Endothelial cell of umbilical vein (primary cell): Measurements from ENCODE around the gene C14orf180. TPM values are rescaled to one million over a fixed set of nuclear protein-coding genes. Genes with fewer than 3 reads are reported as not detected.

ENCODE experiments used
- BruUV-seq: library from RNA; stranded (reverse); fragments of 400-500 nt; replicated peaks from 2 replicates; lab custom pipeline; 2021; lab: Mats Ljungman, UMichigan
- CTCF ChIA-PET: fragments of 300-600, 350-600 bp; sonication (Branson Sonifier 250); formaldehyde crosslinking; loops from one replicate; lab custom pipeline; 2021; ENCODE audit warnings: antibody characterized with exemption, inconsistent platforms; lab: Charles Lee
- POLR2A ChIA-PET: fragments of 300-600, 350-600 bp; sonication (Branson Sonifier 250); formaldehyde crosslinking; loops from one replicate; lab custom pipeline; 2021; ENCODE audit warnings: antibody characterized with exemption, inconsistent platforms; lab: Charles Lee
- DNase-seq: peaks from one replicate; pipeline ENCODE4 v3.0.0-alpha.2; 2011; ENCODE audit warnings: low read depth, low spot score
- FAIRE-seq: peaks from 2 replicates; lab custom pipeline; 2011; peaks lifted over from hg19 to GRCh38; lab: Jason Lieb, UNC
- H2AFZ ChIP-seq: 2 replicates; pipeline ENCODE4 v1.6.0; 2012; ENCODE audit warnings: low read depth, low read length, control low read depth, inconsistent platforms
- H3K27ac ChIP-seq: 2 replicates; pipeline ENCODE4 v1.5.1; 2011; ENCODE audit warnings: low read depth, mild to moderate bottlenecking, control low read depth, low read length, moderate library complexity; ENCODE audit not compliant: insufficient read depth
- H3K27me3 ChIP-seq, 2 experiments: 2 replicates each; pipeline versions ENCODE4 v1.6.0 to v1.6.1; 2011; ENCODE audit warnings: low read length in 2 of 2, mixed read lengths in 1 of 2; ENCODE audit not compliant: control insufficient read depth in 2 of 2, insufficient read depth in 2 of 2
- H3K36me3 ChIP-seq, 2 experiments: 2 replicates in 1 of 2; 3 replicates in 1 of 2; pipeline ENCODE4 v1.5.1; 2011; ENCODE audit warnings: low read length in 2 of 2, mild to moderate bottlenecking in 1 of 2, moderate library complexity in 1 of 2; ENCODE audit not compliant: control insufficient read depth in 2 of 2, insufficient read depth in 2 of 2; ENCODE audit errors: extremely low read depth in 1 of 2
- H3K4me1 ChIP-seq: 3 replicates; pipeline ENCODE4 v1.5.1; 2011; ENCODE audit warnings: mild to moderate bottlenecking, low read length; ENCODE audit not compliant: control insufficient read depth, insufficient read depth; ENCODE audit errors: extremely low read depth
- H3K4me2 ChIP-seq: 2 replicates; pipeline ENCODE4 v1.6.1; 2011; ENCODE audit warnings: low read length, control low read depth, mixed read lengths; ENCODE audit not compliant: insufficient read depth
- H3K4me3 ChIP-seq, 3 experiments: fragments of 200-600 bp in 1 of 3; sonication (generic), shearing (Covaris generic) in 1 of 3; replicated peaks in 1 of 3; 2 replicates each; pipeline ENCODE4 v1.5.1; 2011 to 2016; ENCODE audit warnings: control low read depth in 3 of 3, low read length in 3 of 3, mild to moderate bottlenecking in 2 of 3, inconsistent platforms in 1 of 3, low read depth in 1 of 3, moderate library complexity in 1 of 3; ENCODE audit not compliant: insufficient read depth in 1 of 3
- H3K79me2 ChIP-seq: 2 replicates; pipeline ENCODE4 v1.6.0; 2012; ENCODE audit warnings: low read length, inconsistent platforms; ENCODE audit not compliant: control insufficient read depth, insufficient read depth
- H3K9ac ChIP-seq: replicated peaks from 2 replicates; pipeline ENCODE3; 2011; ENCODE audit warnings: low read length, control low read depth; ENCODE audit not compliant: insufficient read depth; ENCODE audit errors: extremely low read depth
- H3K9me1 ChIP-seq: replicated peaks from 3 replicates; pipeline ENCODE4 v1.6.0; 2011; ENCODE audit warnings: mild to moderate bottlenecking, low read length; ENCODE audit not compliant: control insufficient read depth, insufficient read depth; ENCODE audit errors: extremely low read depth
- H3K9me3 ChIP-seq: replicated peaks from 2 replicates; pipeline ENCODE4 v1.5.1; 2012; ENCODE audit warnings: low read length, inconsistent platforms; ENCODE audit not compliant: control insufficient read depth, insufficient read depth
- H4K20me1 ChIP-seq: replicated peaks from 2 replicates; pipeline ENCODE3; 2011; ENCODE audit warnings: mild to moderate bottlenecking, low read length; ENCODE audit not compliant: control insufficient read depth, insufficient read depth; ENCODE audit errors: extremely low read depth
- EZH2 ChIP-seq: IDR thresholded peaks from 2 replicates; pipeline ENCODE4 v1.6.1; 2012; ENCODE audit warnings: borderline replicate concordance, low read depth, mild to moderate bottlenecking, moderate library complexity, low read length, inconsistent platforms; ENCODE audit not compliant: severe bottlenecking
- FOS ChIP-seq: IDR thresholded peaks from 2 replicates; pipeline ENCODE4 v1.6.1; 2011; ENCODE audit warnings: mild to moderate bottlenecking, low read length, moderate library complexity, borderline replicate concordance; ENCODE audit not compliant: insufficient read depth
- GATA2 ChIP-seq: IDR thresholded peaks from 2 replicates; pipeline ENCODE4 v1.7.0; 2011; ENCODE audit warnings: low read depth, mild to moderate bottlenecking, moderate library complexity, mixed read lengths, low read length; ENCODE audit not compliant: insufficient read length, insufficient read depth
- JUN ChIP-seq: IDR thresholded peaks from 2 replicates; pipeline ENCODE4 v1.6.1; 2011; ENCODE audit warnings: borderline replicate concordance, low read depth; ENCODE audit not compliant: insufficient read length, insufficient read depth
- MYC ChIP-seq: IDR thresholded peaks from one replicate; pipeline ENCODE4 v1.6.1; 2011; ENCODE audit warnings: mild to moderate bottlenecking, low read depth, low read length
- POLR2A ChIP-seq: IDR thresholded peaks from 2 replicates; pipeline ENCODE4 v1.6.1; 2012; ENCODE audit warnings: low read depth, mild to moderate bottlenecking, control low read depth, low read length
- POLR2AphosphoS5 ChIP-seq: IDR thresholded peaks from 2 replicates; pipeline ENCODE4 v1.6.1; 2012; ENCODE audit warnings: low read depth, mild to moderate bottlenecking, control low read depth, low read length, moderate library complexity; ENCODE audit not compliant: insufficient read depth
- dilution Hi-C: fragments of 300-500 bp; cut with MboI; formaldehyde crosslinking; loops from one replicate; pipeline ENCODE4 v1.15.0; 2019; ENCODE audit warnings: low sequenced_read_pairs; ENCODE audit not compliant: extremely low pct_ligation_motif_present
- intact Hi-C: fragments of 100-400 bp; cut with micrococcal nuclease; formaldehyde crosslinking; loops from one replicate; pipeline ENCODE4 v1.10.0; 2022
- polyA plus RNA-seq, 4 experiments: library from polyadenylated mRNA; depleted of rRNA in 3 of 4; stranded (reverse) in 3 of 4; unstranded in 1 of 4; fragments of >200 nt; gene quantifications; 2 replicates each; pipeline versions ENCODE4 v1.2.1 to v1.2.3, GENCODE V29; 2011 to 2012; ENCODE audit warnings: missing spikeins in 1 of 4
- total RNA-seq: library from RNA; stranded (reverse); gene quantifications from 2 replicates; pipeline ENCODE4 v1.2.3, GENCODE V29; 2021
- TF ChIP-seq, protein P1 (sequence below), 2 donors: IDR thresholded peaks; 1 replicate in 1 of 2; 2 replicates in 1 of 2; pipeline ENCODE4 v1.5.1; 2011; ENCODE audit warnings: low read length in 2 of 2, mild to moderate bottlenecking in 2 of 2, moderate library complexity in 2 of 2, control low read depth in 1 of 2, inconsistent platforms in 1 of 2, low read depth in 1 of 2; ENCODE audit not compliant: insufficient read depth in 1 of 2; ENCODE audit errors: extremely low read depth in 1 of 2
- TF ChIP-seq, protein P2 (sequence below): IDR thresholded peaks from 2 replicates; pipeline ENCODE4 v1.6.1; 2011; ENCODE audit not compliant: insufficient read depth, insufficient read length

C14orf180 gene
- total and polyA plus RNA-seq, 2 donors (not counting 3 experiments of a cell fraction or from before 2014, with no cell fraction given), result not detected

DNA sequence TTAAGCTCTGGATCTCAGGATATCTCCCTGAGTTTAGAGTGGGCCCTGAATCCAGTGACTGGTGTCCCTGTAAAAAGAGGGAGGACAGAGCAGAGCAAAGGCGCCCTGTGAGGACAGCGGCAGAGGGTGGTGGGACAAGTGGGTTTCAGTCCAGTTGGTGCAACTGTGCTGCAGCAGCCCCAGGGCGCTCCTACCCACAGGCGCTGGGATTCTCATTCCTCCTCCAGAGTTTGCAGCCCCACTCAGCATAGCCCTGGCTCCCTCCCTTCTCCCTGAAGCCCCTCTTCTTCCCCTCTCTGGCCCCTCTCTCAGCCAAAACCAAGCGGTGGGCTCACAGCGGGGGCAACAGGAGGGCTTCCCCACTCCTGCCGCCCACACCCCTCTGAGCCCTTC lies 23.4 kb downstream of the C14orf180 start:
- CTCF ChIA-PET, result no interaction called here

More for the DNA sequence above, 23.4 kb downstream of the C14orf180 start:
- dilution Hi-C loops, result no loop called here
- Histone ChIP-seq H3K4me1 (no peaks in the 10 kb centered on the region), H3K9me1 (no peaks in the 10 kb centered on the region), H3K27me3 (peaks cover 0 to 3% of the 10 kb centered on the region in 2 experiments), H2AFZ (no peak overlapping the region), H3K36me3 (no peaks in the 10 kb centered on the region), H3K9me3 (no peaks in the 10 kb centered on the region), H3K9ac (no peak overlapping the region), H3K4me3 (no peak overlapping the region), H3K4me2 (no peak overlapping the region), H3K79me2 (no peaks in the 10 kb centered on the region), H4K20me1 (no peaks in the 10 kb centered on the region), H3K27ac (no peak overlapping the region)
- DNase-seq, result no peak
- no TSS peak for BruUV-seq
- POLR2A ChIA-PET, result no interaction called here
- intact Hi-C loops, result no loop called here
- no peak for FAIRE-seq
- TF ChIP-seq EZH2 (no peak), FOS (no peak), POLR2AphosphoS5 (no peak), MYC (no peak), POLR2A (no peak), GATA2 (no peak), JUN (no peak)
- TF ChIP-seq, protein P1, sequence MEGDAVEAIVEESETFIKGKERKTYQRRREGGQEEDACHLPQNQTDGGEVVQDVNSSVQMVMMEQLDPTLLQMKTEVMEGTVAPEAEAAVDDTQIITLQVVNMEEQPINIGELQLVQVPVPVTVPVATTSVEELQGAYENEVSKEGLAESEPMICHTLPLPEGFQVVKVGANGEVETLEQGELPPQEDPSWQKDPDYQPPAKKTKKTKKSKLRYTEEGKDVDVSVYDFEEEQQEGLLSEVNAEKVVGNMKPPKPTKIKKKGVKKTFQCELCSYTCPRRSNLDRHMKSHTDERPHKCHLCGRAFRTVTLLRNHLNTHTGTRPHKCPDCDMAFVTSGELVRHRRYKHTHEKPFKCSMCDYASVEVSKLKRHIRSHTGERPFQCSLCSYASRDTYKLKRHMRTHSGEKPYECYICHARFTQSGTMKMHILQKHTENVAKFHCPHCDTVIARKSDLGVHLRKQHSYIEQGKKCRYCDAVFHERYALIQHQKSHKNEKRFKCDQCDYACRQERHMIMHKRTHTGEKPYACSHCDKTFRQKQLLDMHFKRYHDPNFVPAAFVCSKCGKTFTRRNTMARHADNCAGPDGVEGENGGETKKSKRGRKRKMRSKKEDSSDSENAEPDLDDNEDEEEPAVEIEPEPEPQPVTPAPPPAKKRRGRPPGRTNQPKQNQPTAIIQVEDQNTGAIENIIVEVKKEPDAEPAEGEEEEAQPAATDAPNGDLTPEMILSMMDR (IDR thresholded peaks at IDR 0.05; ENCODE audit: extremely low read depth in 1 of 2, insufficient read depth in 1 of 2, low read depth in 1 of 2, low read length in 2 of 2), result no peak
- TF ChIP-seq, protein P2, sequence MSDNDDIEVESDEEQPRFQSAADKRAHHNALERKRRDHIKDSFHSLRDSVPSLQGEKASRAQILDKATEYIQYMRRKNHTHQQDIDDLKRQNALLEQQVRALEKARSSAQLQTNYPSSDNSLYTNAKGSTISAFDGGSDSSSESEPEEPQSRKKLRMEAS, result no peak
